ENCODE measurements around the gene MYO16. TPM values are rescaled to one million over a fixed set of nuclear protein-coding genes. Genes with fewer than 3 reads are reported as not detected.
A peak's percentile ranks its signal among the peaks of the same experiment; 100 is the strongest.

Gene MYO16
- total RNA-seq, 1 donor from 2014 or later = not detected

- Mint-ChIP-seq H3K27ac (no peak overlapping the region), H3K4me3 (no peak overlapping the region), H3K4me1 (no peaks in the 10 kb centered on the region), H3K36me3 (ENCODE audit: low read depth) (no peaks in the 10 kb centered on the region), H3K27me3 (no peaks in the 10 kb centered on the region), H3K9me3 (no peaks in the 10 kb centered on the region)
- intact Hi-C loops (cut with micrococcal nuclease) = no loop called here
- DNase-seq = no peak
Measured at GRCh38 chr13:109000207-109000606, 370.8 kb downstream of the MYO16 start.

DNA sequence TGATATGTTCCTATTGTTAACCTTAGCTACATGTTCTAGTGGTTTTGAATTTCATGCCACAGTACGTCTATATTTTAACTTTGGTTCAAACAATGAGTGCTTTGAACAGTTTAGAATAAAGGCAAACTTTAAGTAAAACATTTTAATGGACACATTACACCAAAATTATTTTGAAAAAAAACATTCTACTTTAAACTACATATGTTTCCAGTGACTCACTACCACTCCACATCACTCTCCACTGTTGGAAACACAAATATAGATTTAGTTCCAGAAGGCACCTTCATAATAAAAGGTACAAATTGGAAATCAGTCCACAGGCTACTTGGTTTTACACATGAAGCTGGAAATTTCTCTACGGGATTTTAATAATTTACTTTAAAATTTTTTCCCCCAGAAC lies 373.5 kb downstream of the MYO16 start:
- H3K27ac Mint-ChIP-seq = no peak overlapping the region
- H3K4me3 Mint-ChIP-seq = no peak overlapping the region
- DNase-seq = no peak
- no peaks in the 10 kb centered on the region for H3K4me1 Mint-ChIP-seq
- H3K36me3 Mint-ChIP-seq (ENCODE audit: low read depth) = no peaks in the 10 kb centered on the region
- H3K27me3 Mint-ChIP-seq = no peaks in the 10 kb centered on the region
- intact Hi-C loops (cut with micrococcal nuclease) = no loop called here
- no peaks in the 10 kb centered on the region for H3K9me3 Mint-ChIP-seq

DNA sequence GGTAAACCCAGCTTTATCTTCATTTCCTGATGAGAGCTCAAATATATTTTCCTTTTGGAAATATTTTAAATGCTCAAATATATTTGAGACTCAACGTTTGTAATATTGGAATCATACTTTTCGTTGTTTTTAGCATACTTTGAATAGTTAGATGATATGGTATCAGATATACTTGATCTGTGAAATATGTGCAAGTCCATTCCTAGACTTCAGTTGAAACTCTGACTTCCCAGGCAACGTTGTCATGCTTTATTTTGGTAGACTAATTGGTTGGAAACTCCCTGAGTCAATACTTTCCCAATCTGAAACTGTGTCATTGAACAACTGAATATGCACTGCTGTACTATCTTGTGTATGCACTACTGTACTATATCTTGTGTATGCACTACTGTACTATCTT lies 378.5 kb downstream of the MYO16 start:
- no peaks in the 10 kb centered on the region for H3K9me3 Mint-ChIP-seq
- no peaks in the 10 kb centered on the region for H3K36me3 Mint-ChIP-seq (ENCODE audit: low read depth)
- no peak overlapping the region for H3K4me3 Mint-ChIP-seq
- no peak for DNase-seq
- intact Hi-C loops (cut with micrococcal nuclease) = no loop called here
- H3K4me1 Mint-ChIP-seq = no peaks in the 10 kb centered on the region
- no peaks in the 10 kb centered on the region for H3K27me3 Mint-ChIP-seq
- H3K27ac Mint-ChIP-seq = no peak overlapping the region

DNA sequence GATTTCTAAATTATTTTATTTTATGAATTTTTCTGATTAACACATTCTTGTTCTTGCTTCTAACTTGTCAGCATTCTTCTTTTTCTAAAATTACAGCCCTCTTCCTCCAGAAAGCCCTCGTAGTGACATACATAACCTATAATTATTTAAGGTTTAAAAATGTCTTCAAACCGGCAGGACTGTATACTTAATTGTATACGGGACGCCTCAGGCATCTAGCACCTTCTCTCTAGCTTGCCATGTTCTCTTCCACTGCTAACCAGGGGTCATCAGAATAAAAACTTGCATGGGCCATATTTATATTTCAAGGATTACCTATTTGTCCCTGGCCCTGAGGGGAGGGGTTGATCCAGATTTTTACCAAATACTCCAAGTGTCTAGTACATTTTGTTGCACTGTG lies 380.3 kb downstream of the MYO16 start:
- Mint-ChIP-seq H3K4me3 (no peak overlapping the region), H3K36me3 (ENCODE audit: low read depth) (no peaks in the 10 kb centered on the region), H3K27me3 (no peaks in the 10 kb centered on the region), H3K9me3 (no peaks in the 10 kb centered on the region), H3K27ac (no peak overlapping the region), H3K4me1 (no peaks in the 10 kb centered on the region)
- no peak for DNase-seq
- intact Hi-C loops (cut with micrococcal nuclease) = no loop called here

DNA sequence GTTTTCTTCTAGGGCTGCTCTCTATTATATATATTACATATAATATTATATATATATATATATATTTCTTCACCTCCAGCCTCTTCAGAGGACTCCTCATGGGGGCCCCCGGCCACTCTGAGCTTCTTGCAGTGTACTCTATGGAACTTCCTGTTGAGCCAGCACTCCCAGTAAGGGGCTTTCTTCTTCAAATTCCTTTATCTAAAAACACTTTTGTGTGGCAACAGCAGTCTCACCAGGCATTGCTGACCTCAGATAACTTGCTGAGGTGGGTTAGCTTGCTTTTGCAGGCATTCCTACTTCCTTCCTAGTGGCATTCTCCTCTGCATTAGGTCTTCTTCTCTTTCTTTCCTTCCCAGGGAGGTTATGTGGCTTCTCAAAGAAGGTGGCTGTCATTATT lies 381.5 kb downstream of the MYO16 start:
- Mint-ChIP-seq H3K36me3 (ENCODE audit: low read depth) (no peaks in the 10 kb centered on the region), H3K9me3 (no peaks in the 10 kb centered on the region), H3K27ac (no peak overlapping the region), H3K4me1 (no peaks in the 10 kb centered on the region), H3K4me3 (no peak overlapping the region), H3K27me3 (no peaks in the 10 kb centered on the region)
- DNase-seq = no peak
- intact Hi-C loops (cut with micrococcal nuclease) = no loop called here

- no peak overlapping the region for H3K4me3 Mint-ChIP-seq
- no peak for DNase-seq
- intact Hi-C loops (cut with micrococcal nuclease) = no loop called here
- H3K4me1 Mint-ChIP-seq = no peaks in the 10 kb centered on the region
- H3K36me3 Mint-ChIP-seq (ENCODE audit: low read depth) = no peaks in the 10 kb centered on the region
- H3K27me3 Mint-ChIP-seq = no peaks in the 10 kb centered on the region
- H3K9me3 Mint-ChIP-seq = no peaks in the 10 kb centered on the region
- no peak overlapping the region for H3K27ac Mint-ChIP-seq
Measured at GRCh38 chr13:109012115-109012514, 382.7 kb downstream of the MYO16 start.

DNA sequence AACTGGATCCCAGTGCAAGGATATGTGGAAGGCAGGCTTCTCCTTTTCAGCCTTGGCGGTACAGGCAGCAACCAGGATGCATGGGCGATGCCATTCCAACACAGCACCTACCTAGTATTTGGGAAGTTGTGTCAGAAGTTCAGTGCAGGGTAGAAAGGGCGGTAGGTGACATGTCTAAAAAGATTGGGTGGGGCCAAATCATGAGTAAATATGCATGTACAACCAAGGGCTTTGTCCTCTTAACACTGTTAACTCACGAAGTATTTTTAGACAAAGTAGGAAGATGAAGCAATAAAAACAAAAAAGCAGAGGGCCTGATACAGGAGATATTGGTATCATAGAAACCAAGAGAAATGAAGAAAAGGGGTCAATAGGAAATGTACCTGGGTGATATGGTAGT lies 392.1 kb downstream of the MYO16 start:
- H3K9me3 Mint-ChIP-seq = no peaks in the 10 kb centered on the region
- no peak for DNase-seq
- no peaks in the 10 kb centered on the region for H3K4me1 Mint-ChIP-seq
- no peaks in the 10 kb centered on the region for H3K36me3 Mint-ChIP-seq (ENCODE audit: low read depth)
- H3K4me3 Mint-ChIP-seq = no peak overlapping the region
- H3K27me3 Mint-ChIP-seq = no peaks in the 10 kb centered on the region
- intact Hi-C loops (cut with micrococcal nuclease) = no loop called here
- no peak overlapping the region for H3K27ac Mint-ChIP-seq

GRCh38 chr13:109024611-109025010 lies 395.2 kb downstream of the MYO16 start:
- intact Hi-C loops (cut with micrococcal nuclease) = no loop called here
- H3K9me3 Mint-ChIP-seq = no peaks in the 10 kb centered on the region
- H3K27ac Mint-ChIP-seq = no peak overlapping the region
- H3K4me3 Mint-ChIP-seq = no peak overlapping the region
- no peaks in the 10 kb centered on the region for H3K27me3 Mint-ChIP-seq
- H3K4me1 Mint-ChIP-seq = no peaks in the 10 kb centered on the region
- no peak for DNase-seq
- H3K36me3 Mint-ChIP-seq (ENCODE audit: low read depth) = no peaks in the 10 kb centered on the region

GRCh38 chr13:109026266-109026665 lies 396.9 kb downstream of the MYO16 start:
- Mint-ChIP-seq H3K27me3 (no peaks in the 10 kb centered on the region), H3K9me3 (no peaks in the 10 kb centered on the region), H3K4me1 (no peaks in the 10 kb centered on the region), H3K36me3 (ENCODE audit: low read depth) (no peaks in the 10 kb centered on the region), H3K4me3 (no peak overlapping the region), H3K27ac (no peak overlapping the region)
- peak; percentile 29 for DNase-seq
- intact Hi-C loops (cut with micrococcal nuclease) = no loop called here

DNA sequence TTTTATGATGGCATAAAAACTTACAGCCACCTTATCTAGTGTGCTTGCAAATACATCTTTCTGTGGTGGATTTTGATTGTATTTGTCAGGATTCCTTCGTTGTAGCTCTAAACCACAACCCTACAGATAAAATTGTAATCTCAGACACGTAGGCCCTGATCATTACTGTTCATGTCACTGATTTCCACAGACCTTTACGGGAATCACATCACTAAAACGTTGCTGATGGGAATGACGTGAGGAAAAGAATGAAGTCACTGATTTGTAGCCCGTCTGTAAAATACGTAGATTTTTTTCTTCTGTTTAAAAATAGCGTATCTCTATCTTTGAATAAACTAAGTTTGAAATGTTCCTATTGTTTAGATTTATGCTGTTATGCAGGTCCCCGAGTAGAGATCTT lies 399.2 kb downstream of the MYO16 start:
- intact Hi-C loops (cut with micrococcal nuclease) = no loop called here
- Mint-ChIP-seq H3K4me3 (no peak overlapping the region), H3K36me3 (ENCODE audit: low read depth) (no peaks in the 10 kb centered on the region), H3K4me1 (no peaks in the 10 kb centered on the region), H3K27me3 (no peaks in the 10 kb centered on the region), H3K27ac (no peak overlapping the region), H3K9me3 (no peaks in the 10 kb centered on the region)
- DNase-seq = no peak

GRCh38 chr13:109033090-109033489 lies 403.7 kb downstream of the MYO16 start:
- Mint-ChIP-seq H3K4me3 (no peak overlapping the region), H3K4me1 (no peaks in the 10 kb centered on the region), H3K27ac (no peak overlapping the region), H3K27me3 (no peaks in the 10 kb centered on the region), H3K9me3 (no peaks in the 10 kb centered on the region), H3K36me3 (ENCODE audit: low read depth) (no peaks in the 10 kb centered on the region)
- intact Hi-C loops (cut with micrococcal nuclease) = no loop called here
- DNase-seq = no peak

DNA sequence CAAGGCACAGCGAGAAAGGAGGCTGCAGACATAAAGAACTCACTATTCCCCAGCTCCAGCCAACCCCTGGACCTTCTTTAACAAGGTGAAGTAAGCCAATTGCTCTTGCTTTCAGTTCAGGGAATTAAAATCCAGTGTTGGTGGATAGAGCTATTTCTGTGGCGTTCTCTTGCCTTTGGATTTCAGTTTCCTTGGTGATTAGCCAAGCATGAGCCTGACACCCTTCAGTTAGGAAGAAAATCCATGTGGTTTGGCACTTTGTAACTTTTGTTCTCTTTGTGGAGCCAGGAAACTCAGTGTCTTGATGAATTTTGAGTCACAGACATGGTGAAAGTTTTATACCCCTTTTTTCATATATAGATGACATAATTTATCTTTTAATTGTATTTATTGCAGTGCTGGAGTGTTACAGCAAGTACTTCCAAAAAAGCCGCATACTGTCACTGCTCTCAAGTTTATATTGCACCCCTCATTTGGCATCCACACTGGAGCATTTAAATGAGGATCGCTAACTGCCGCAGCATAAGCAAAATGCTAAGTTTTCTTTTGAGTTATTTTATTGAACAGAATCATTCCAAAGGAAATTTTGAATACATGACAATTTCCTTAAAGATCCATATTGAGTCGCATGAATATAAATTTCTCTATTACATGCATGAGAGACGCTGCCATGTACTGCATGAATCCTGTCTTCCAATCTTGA lies 406.8 kb downstream of the MYO16 start:
- Mint-ChIP-seq H3K9me3 (no peaks in the 10 kb centered on the region), H3K36me3 (ENCODE audit: low read depth) (no peaks in the 10 kb centered on the region), H3K4me1 (no peaks in the 10 kb centered on the region), H3K4me3 (no peak overlapping the region), H3K27ac (no peak overlapping the region), H3K27me3 (no peaks in the 10 kb centered on the region)
- intact Hi-C loops (cut with micrococcal nuclease) = no loop called here
- DNase-seq = no peak

- H3K9me3 Mint-ChIP-seq = no peaks in the 10 kb centered on the region
- H3K27ac Mint-ChIP-seq = no peak overlapping the region
- no peak for DNase-seq
- no peaks in the 10 kb centered on the region for H3K4me1 Mint-ChIP-seq
- intact Hi-C loops (cut with micrococcal nuclease) = no loop called here
- H3K4me3 Mint-ChIP-seq = no peak overlapping the region
- no peaks in the 10 kb centered on the region for H3K36me3 Mint-ChIP-seq (ENCODE audit: low read depth)
- no peaks in the 10 kb centered on the region for H3K27me3 Mint-ChIP-seq
Measured at GRCh38 chr13:109043636-109044035, 414.2 kb downstream of the MYO16 start.

DNA sequence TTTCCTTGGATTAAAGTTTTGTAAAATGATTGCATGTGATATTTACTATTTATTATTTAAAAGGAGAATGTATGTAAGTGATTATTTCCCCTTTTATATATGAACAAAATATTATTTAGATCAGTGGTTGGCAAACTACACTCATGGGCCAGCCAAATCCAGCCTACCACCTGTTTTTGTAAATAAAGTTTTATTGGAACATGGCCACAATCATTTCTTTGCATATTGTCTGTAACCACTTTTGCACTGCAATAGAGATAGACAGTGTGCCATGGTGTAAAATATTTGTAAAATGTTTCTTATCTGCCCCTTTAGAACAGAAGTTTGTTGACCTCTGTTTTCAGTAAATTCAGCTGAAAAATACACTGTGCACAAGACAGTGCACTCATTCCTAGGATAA lies 426.4 kb downstream of the MYO16 start:
- DNase-seq = no peak
- Mint-ChIP-seq H3K36me3 (ENCODE audit: low read depth) (no peaks in the 10 kb centered on the region), H3K27ac (no peak overlapping the region), H3K27me3 (no peaks in the 10 kb centered on the region), H3K4me3 (no peak overlapping the region), H3K4me1 (no peaks in the 10 kb centered on the region), H3K9me3 (no peaks in the 10 kb centered on the region)
- intact Hi-C loops (cut with micrococcal nuclease) = no loop called here

DNA sequence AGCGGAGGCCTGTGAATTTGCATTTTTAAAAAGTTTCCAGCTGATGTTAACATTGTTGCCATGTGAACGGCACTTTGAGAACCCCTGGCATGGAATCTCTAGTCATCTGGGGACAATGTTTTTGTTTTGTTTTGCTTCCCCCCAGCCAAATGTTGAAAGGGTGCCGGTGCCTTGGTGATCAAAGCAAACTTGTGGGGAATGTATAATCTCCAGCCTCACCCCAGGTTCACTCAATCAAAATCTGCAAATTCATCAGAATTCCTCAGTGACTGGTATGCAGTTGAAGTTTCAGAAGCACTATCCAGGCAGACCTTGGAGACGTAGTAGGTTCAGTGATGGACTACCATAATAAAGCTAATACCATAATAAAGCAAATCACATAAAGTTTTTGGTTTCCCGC lies 428.7 kb downstream of the MYO16 start:
- H3K4me1 Mint-ChIP-seq = no peaks in the 10 kb centered on the region
- DNase-seq = no peak
- intact Hi-C loops (cut with micrococcal nuclease) = no loop called here
- no peaks in the 10 kb centered on the region for H3K36me3 Mint-ChIP-seq (ENCODE audit: low read depth)
- no peaks in the 10 kb centered on the region for H3K9me3 Mint-ChIP-seq
- no peak overlapping the region for H3K27ac Mint-ChIP-seq
- no peaks in the 10 kb centered on the region for H3K27me3 Mint-ChIP-seq
- no peak overlapping the region for H3K4me3 Mint-ChIP-seq

Data from activated CD4-positive, alpha-beta T cell treated with anti-CD3 and anti-CD28 coated beads, Interleukin-2, amount 10 ng/mL, durations not matched to agents 24 days and 14 days (primary cell).